Measurements from ENCODE around the gene CREG2. TPM values are rescaled to one million over a fixed set of nuclear protein-coding genes. Genes with fewer than 3 reads are reported as not detected.
A peak's percentile ranks its signal among the peaks of the same experiment; 100 is the strongest.

CREG2 gene
- total and polyA plus RNA-seq, 8 donors: 0.05 to 0.37 TPM; not detected in 6

DNA sequence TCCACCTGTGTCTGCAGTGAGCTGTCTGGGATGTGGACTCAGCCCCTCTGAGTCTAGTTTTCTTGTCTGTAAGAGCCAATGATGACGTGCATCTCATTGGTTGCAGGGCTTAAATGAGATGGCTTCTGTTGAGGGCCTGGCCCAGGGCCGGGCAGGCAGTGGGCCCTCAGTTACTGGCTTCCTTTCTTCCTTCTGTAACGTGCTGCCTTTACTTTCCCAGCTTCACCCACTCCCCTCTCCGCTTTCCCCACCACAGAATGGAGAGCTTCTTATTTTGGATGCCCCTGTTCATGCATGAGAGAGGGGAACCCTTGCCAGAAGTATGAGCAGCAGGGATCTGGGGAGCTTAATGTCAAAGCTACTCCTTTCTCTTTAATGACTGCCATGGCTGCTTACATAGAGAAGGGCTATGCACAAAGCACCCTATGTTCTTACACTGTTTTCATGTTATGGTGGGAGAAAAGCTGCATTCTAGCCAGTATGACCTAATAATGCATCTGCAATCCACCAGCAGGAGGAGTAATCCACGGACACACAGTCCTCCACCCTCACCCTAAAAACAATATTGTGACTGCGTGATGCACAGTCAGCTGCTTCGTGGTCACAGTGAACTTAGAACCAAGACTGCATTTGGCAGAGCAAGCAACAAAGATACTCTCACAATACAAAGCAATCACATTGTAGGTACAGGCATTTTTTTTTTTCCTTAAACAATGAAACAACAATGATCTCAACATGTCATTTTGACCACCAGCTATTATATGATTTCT lies 37.2 kb downstream of the CREG2 start:
- no peaks in the 10 kb centered on the region for H3K36me3 ChIP-seq
- intact Hi-C loops (cut with DNase I; ENCODE audit: low total_unique reads): no loop called here
- 75 to 79% (median 78%) methylated on average over 7 of the region's 7 CpGs for WGBS, 5 donors
- H3K4me1 ChIP-seq: no peaks in the 10 kb centered on the region
- no peak overlapping the region for H3K27ac ChIP-seq
- no peaks in the 10 kb centered on the region for H3K27me3 ChIP-seq
- no peak for TF ChIP-seq POLR2AphosphoS5 (IDR thresholded peaks at IDR 0.05)
- no peak for TF ChIP-seq EP300 (IDR thresholded peaks at IDR 0.05)
- TF ChIP-seq POLR2A (IDR thresholded peaks at IDR 0.05): no peak
- TF ChIP-seq, protein P1, sequence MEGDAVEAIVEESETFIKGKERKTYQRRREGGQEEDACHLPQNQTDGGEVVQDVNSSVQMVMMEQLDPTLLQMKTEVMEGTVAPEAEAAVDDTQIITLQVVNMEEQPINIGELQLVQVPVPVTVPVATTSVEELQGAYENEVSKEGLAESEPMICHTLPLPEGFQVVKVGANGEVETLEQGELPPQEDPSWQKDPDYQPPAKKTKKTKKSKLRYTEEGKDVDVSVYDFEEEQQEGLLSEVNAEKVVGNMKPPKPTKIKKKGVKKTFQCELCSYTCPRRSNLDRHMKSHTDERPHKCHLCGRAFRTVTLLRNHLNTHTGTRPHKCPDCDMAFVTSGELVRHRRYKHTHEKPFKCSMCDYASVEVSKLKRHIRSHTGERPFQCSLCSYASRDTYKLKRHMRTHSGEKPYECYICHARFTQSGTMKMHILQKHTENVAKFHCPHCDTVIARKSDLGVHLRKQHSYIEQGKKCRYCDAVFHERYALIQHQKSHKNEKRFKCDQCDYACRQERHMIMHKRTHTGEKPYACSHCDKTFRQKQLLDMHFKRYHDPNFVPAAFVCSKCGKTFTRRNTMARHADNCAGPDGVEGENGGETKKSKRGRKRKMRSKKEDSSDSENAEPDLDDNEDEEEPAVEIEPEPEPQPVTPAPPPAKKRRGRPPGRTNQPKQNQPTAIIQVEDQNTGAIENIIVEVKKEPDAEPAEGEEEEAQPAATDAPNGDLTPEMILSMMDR (IDR thresholded peaks at IDR 0.05): no peak
- H3K9me3 ChIP-seq: no peaks in the 10 kb centered on the region
- H3K4me3 ChIP-seq: no peak overlapping the region
- peak in 1 of 2 donors; percentile 30 for DNase-seq

DNA sequence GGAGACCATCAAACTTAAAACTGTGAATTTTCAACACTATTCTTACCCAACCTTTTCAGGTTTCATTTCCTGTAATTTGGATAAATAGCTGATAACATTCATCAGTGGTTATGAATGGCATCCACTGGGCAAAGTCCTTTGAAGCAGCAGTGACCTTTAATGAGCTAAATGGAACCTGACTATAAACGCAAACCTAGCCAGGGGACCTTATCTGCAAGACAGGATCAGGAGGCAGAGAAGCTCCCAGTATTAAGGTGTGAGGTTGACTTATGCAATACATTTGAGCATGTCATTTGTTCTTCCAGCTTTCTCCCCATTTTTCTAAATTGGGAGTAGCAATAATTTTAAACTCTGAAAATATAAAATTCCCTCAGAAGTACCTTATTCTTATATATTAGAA lies 38.4 kb downstream of the CREG2 start:
- TF ChIP-seq EP300 (IDR thresholded peaks at IDR 0.05) (no peak), POLR2AphosphoS5 (IDR thresholded peaks at IDR 0.05) (no peak), POLR2A (IDR thresholded peaks at IDR 0.05) (no peak)
- TF ChIP-seq, protein P1 (IDR thresholded peaks at IDR 0.05): no peak
- WGBS, 5 donors: 25 to 64% (median 43%) methylated on average over 1 of the region's 1 CpG

DNA sequence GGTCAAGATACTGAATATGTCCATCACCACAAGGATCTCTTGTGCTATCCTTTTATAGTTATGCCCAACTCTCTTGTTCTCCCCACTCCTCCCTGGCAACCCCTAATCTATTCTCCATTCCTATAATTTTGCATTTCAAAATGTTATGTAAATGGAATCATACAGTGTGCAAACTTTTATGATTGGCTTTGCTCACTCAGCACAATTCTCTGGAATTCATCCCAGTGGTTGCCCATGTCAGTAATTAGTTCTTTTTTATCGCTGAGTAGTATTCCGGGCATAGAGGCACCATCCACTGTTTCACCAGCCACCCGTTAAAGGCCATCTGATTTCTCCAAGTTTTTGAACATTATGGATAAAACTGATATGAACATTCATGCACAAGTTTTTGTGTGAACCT lies 40.4 kb downstream of the CREG2 start:
- WGBS, 5 donors: 95 to 99% (median 98%) methylated on average over 3 of the region's 3 CpGs
- intact Hi-C loops (cut with DNase I; ENCODE audit: low total_unique reads): no loop called here

More for the DNA sequence above, 38.4 kb downstream of the CREG2 start:
- no peak overlapping the region for H3K27ac ChIP-seq
- intact Hi-C loops (cut with DNase I; ENCODE audit: low total_unique reads): no loop called here
- peak in 1 of 2 donors; percentile 44 for DNase-seq
- no peak overlapping the region for H3K4me3 ChIP-seq
- H3K9me3 ChIP-seq: no peaks in the 10 kb centered on the region
- no peaks in the 10 kb centered on the region for H3K36me3 ChIP-seq
- H3K4me1 ChIP-seq: no peaks in the 10 kb centered on the region
- no peaks in the 10 kb centered on the region for H3K27me3 ChIP-seq

DNA sequence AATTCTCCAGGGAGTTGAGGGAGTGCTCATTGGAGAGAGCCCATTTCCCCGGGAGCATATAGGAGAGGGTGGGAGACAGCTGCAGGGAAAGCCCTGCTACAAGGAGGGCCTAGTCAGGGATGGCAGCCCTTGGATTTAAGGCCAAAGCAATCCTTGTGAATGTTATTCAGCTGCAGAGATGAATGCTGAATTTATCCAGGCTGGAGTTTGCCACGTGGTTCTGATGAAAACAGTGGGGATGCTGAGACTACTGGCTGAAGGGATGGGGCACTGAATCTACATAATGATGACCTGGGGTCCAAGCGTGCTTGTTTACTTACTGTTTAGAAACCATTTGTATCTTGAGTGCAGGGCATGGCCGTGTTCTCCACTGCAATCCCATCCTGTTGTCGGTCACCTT lies 43.2 kb downstream of the CREG2 start:
- Histone ChIP-seq H3K27ac (no peak overlapping the region), H3K4me1 (peaks cover 0 to 8% (median 0%) of the 10 kb centered on the region in 4 donors), H3K36me3 (no peaks in the 10 kb centered on the region), H3K9me3 (no peaks in the 10 kb centered on the region), H3K4me3 (no peak overlapping the region), H3K27me3 (no peaks in the 10 kb centered on the region)
- no peak for DNase-seq
- TF ChIP-seq POLR2AphosphoS5 (IDR thresholded peaks at IDR 0.05) (no peak), EP300 (IDR thresholded peaks at IDR 0.05) (no peak), POLR2A (IDR thresholded peaks at IDR 0.05) (no peak)
- TF ChIP-seq, protein P1 (IDR thresholded peaks at IDR 0.05): no peak
- intact Hi-C loops (cut with DNase I; ENCODE audit: low total_unique reads): no loop called here
- 43 to 74% (median 71%) methylated on average over 5 of the region's 5 CpGs for WGBS, 5 donors

More for the DNA sequence above, 40.4 kb downstream of the CREG2 start:
- Histone ChIP-seq H3K27me3 (no peaks in the 10 kb centered on the region), H3K9me3 (no peaks in the 10 kb centered on the region), H3K36me3 (no peaks in the 10 kb centered on the region), H3K4me3 (no peak overlapping the region), H3K4me1 (no peaks in the 10 kb centered on the region), H3K27ac (no peak overlapping the region)
- no peak for DNase-seq
- TF ChIP-seq POLR2A (IDR thresholded peaks at IDR 0.05): no peak
- TF ChIP-seq POLR2AphosphoS5 (IDR thresholded peaks at IDR 0.05): no peak
- no peak for TF ChIP-seq EP300 (IDR thresholded peaks at IDR 0.05)
- TF ChIP-seq, protein P1 (IDR thresholded peaks at IDR 0.05): no peak
